HepG2 (cell line): ENCODE data around the gene ATE1.

Experiments used
- CTCF ChIP-seq: sonication (generic); formaldehyde crosslinking; IDR thresholded peaks from 2 replicates; pipeline ENCODE4 v1.5.0; 2020; ENCODE audit warnings: mild to moderate bottlenecking, missing genetic modification reagents, moderate library complexity
- FOXA3 ChIP-seq: IDR thresholded peaks from 2 replicates; pipeline ENCODE4 v1.6.1; 2016; ENCODE audit warnings: missing genetic modification reagents, missing compliant biosample characterization
- FOXP4 ChIP-seq: sonication (generic); formaldehyde crosslinking; IDR thresholded peaks from 2 replicates; pipeline ENCODE4 v1.4.0; 2020; ENCODE audit warnings: missing genetic modification reagents
- GABPA ChIP-seq, 2 experiments: IDR thresholded peaks; 2 replicates each; pipeline ENCODE4 v1.6.1; 2011 to 2016; ENCODE audit warnings: low read depth in 2 of 2, low read length in 1 of 2, missing biosample characterization in 1 of 2, missing genetic modification characterization in 1 of 2
- GTF2F1 ChIP-seq: fragments of 150-350 bp; IDR thresholded peaks from 2 replicates; pipeline ENCODE4 v1.6.1; 2014; ENCODE audit warnings: low read length
- JUNB ChIP-seq: sonication (generic); formaldehyde crosslinking; IDR thresholded peaks from 2 replicates; pipeline ENCODE4 v1.8.0; 2022; ENCODE audit warnings: missing genetic modification reagents, mild to moderate bottlenecking, borderline replicate concordance
- MAFF ChIP-seq: IDR thresholded peaks from 2 replicates; pipeline ENCODE4 v1.6.1; 2011; ENCODE audit warnings: low read depth, low read length, improper control_type of control experiment
- MIXL1 ChIP-seq: IDR thresholded peaks from 2 replicates; pipeline ENCODE4 v1.6.1; 2016
- REST ChIP-seq, 2 experiments: IDR thresholded peaks; 2 replicates each; pipeline ENCODE4 v1.6.1; 2011 to 2012; ENCODE audit warnings: low read length in 2 of 2, borderline replicate concordance in 1 of 2, low read depth in 1 of 2, mild to moderate bottlenecking in 1 of 2, moderate library complexity in 1 of 2
- ZNF24 ChIP-seq: fragments of 450-650 bp; IDR thresholded peaks from 2 replicates; pipeline ENCODE4 v1.6.1; 2017; ENCODE audit warnings: antibody characterized with exemption, mild to moderate bottlenecking
- TF ChIP-seq, protein P1 (sequence below): sonication (generic); formaldehyde crosslinking; IDR thresholded peaks from 2 replicates; pipeline ENCODE4 v1.9.0; 2022; ENCODE audit warnings: low read depth, missing genetic modification reagents

DNA sequence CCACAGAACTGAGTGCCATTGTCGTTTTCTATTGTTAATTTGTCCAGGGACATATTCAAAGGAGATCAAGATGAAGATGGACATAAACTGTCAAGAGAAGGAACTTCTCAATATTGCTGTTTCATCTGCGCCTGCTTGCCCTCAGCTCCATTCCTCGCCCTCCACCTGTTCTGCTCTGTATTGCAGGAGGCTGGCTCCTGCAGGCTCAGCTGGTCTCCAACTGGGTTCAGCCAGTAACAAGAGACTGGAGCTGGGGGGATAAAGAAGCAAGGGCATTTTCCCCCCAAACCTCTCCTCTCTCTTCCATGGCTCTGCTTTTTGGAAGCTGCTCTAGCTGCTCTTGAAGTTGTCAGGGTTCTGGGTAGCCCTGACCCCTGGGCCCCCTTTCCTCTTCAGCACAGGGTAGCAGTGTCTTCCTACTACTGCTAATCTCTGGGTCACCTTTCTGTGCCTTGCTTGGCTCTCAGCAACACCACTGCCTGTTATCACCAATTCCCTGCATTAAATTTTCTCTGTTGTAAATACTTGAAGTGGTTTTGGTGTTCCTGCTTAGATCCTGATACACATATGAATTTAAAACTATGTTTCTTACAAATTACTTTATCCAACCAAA, 180.6 kb downstream of the ATE1 start:
- TF ChIP-seq ZNF24 (no peak), MAFF (no peak), CTCF (CRISPR knock-in tag) (no peak), GTF2F1 (no peak), FOXA3 (CRISPR knock-in tag) (no peak), FOXP4 (CRISPR knock-in tag) (no peak), MIXL1 (CRISPR knock-in tag) (no peak), JUNB (CRISPR knock-in tag) (no peak), REST (IDR thresholded peaks at IDR 0.05; ENCODE audit: borderline replicate concordance in 1 of 2, low read depth in 1 of 2, low read length in 2 of 2) (no peak), GABPA (IDR thresholded peaks at IDR 0.05; ENCODE audit: low read depth, low read length) (no peak), GABPA (CRISPR knock-in tag; IDR thresholded peaks at IDR 0.05; ENCODE audit: low read depth) (no peak)
- TF ChIP-seq, protein P1, sequence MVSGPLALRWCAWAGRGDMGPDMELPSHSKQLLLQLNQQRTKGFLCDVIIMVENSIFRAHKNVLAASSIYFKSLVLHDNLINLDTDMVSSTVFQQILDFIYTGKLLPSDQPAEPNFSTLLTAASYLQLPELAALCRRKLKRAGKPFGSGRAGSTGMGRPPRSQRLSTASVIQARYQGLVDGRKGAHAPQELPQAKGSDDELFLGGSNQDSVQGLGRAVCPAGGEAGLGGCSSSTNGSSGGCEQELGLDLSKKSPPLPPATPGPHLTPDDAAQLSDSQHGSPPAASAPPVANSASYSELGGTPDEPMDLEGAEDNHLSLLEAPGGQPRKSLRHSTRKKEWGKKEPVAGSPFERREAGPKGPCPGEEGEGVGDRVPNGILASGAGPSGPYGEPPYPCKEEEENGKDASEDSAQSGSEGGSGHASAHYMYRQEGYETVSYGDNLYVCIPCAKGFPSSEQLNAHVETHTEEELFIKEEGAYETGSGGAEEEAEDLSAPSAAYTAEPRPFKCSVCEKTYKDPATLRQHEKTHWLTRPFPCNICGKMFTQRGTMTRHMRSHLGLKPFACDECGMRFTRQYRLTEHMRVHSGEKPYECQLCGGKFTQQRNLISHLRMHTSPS (CRISPR knock-in tag): no peak
